ENCODE data around the gene TRIM59.

GRCh38 chr3:160390565-160391138 is 58.9 kb downstream of the TRIM59 start:
- TF ChIP-seq, protein P1, sequence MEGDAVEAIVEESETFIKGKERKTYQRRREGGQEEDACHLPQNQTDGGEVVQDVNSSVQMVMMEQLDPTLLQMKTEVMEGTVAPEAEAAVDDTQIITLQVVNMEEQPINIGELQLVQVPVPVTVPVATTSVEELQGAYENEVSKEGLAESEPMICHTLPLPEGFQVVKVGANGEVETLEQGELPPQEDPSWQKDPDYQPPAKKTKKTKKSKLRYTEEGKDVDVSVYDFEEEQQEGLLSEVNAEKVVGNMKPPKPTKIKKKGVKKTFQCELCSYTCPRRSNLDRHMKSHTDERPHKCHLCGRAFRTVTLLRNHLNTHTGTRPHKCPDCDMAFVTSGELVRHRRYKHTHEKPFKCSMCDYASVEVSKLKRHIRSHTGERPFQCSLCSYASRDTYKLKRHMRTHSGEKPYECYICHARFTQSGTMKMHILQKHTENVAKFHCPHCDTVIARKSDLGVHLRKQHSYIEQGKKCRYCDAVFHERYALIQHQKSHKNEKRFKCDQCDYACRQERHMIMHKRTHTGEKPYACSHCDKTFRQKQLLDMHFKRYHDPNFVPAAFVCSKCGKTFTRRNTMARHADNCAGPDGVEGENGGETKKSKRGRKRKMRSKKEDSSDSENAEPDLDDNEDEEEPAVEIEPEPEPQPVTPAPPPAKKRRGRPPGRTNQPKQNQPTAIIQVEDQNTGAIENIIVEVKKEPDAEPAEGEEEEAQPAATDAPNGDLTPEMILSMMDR (IDR thresholded peaks at IDR 0.05), result no peak
- no peak for TF ChIP-seq REST (IDR thresholded peaks at IDR 0.05; ENCODE audit: low read depth, low read length)
- TF ChIP-seq TAF1 (IDR thresholded peaks at IDR 0.05; ENCODE audit: borderline replicate concordance, low read depth, low read length), result no peak
- TF ChIP-seq GABPA (IDR thresholded peaks at IDR 0.05; ENCODE audit: low read depth), result no peak
- TF ChIP-seq FOXM1 (IDR thresholded peaks at IDR 0.05; ENCODE audit: low read depth), result no peak
